HG03460 (cell line): ENCODE measurements around the gene ZNF574.
A peak's percentile ranks its signal among the peaks of the same experiment; 100 is the strongest.
"Not testable (repeated sequence)": the region's sequence is repeated elsewhere in the genome, so short reads cannot be mapped to it uniquely, and the experiment has no call there.

Source experiments
- ATAC-seq: cut with Tn5 transposase; IDR thresholded peaks from one replicate; pipeline ENCODE4 v1.9.1; 2021; ENCODE audit not compliant: unreplicated experiment

The ZNF574 gene

GRCh38 chr19:42075616-42076379, at the start of gene ZNF574:
Gene ZNF574, plus strand, starts transcription at chr19:42076166. Its CDS starts 2,441 bp downstream, at chr19:42078607.
- peak; percentile 91 for ATAC-seq

DNA sequence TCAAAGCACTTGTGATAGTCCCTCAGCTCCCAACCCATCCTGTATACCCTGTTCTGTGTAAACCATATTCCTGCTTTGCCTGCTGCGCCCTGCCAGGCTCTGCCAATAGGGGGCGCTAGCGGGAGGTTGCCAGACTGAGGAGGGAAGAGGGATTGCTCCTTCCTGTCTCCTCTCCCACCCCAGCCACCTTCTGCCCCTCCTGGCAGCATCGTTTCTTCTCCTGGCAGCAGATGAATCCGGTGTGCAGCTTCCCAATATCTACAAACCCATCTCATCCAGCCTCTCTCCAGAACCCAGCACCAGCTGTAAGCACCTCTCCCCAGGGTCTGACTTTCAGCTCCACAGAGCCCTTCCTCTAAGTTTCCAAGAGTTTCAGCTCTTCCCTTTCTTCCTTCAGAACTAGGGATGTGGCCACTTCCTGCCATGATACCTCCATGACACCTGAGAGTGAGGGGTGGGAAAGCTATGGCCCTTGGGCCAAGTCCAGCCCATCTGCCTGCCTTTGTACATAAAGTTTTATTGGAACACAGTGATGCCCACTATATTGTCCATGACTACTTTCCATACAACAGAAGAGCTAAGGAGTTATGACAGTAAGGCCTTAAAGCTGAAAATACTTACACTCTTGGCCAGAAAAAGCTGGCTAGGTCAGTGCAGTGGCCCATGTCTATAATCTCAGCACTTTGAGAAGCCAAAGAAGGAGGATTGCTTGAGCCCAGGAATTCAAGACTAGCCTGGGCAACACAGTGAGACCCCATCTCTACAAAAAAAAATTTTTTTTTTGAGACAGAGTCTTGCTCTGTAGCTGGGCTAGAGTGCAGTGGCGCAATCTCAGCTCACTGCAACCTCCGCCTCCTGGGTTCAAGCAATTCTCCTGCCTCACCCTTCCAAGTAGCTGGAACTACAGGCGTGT, 47.4 kb upstream of the ZNF574 start:
- no peak for ATAC-seq

GRCh38 chr19:42030645-42031440, 45.1 kb upstream of the ZNF574 start:
- ATAC-seq: no peak

GRCh38 chr19:42032431-42032830, 43.5 kb upstream of the ZNF574 start:
- no peak for ATAC-seq

GRCh38 chr19:42033413-42033812, 42.6 kb upstream of the ZNF574 start:
- no peak for ATAC-seq

DNA sequence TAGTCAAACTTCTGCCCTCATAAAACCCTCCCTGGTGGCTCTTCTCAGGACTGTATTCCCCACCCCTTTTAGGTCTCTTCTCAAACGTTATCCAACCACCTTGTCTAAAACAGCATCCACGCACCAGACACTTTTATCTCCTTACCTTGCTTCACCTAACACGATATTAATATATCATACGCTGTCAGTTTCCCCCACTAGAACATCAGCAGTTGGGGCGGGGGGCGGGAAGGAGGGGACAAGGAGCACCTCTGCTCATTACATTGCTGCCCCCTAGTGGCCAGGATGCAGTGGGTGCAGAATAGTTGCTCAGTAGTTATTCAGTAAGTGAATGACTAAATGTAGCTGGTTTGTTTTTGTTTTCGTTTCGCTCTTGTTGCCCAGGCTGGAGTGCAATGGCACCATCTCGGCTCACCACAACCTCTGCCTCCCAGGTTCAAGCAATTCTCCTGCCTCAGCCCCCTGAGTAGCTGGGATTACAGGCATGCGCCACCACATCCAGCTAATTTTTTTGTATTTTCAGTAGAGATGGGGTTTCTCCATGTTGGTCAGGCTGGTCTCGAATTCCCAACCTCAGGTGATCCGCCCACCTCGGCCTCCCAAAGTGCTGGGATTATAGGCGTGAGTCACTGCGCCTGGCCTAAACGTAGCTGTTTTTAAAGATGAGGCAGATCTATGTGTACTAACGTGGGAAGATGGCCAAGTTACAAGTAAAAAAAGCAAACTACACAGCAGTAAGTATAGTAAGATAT, 41.1 kb upstream of the ZNF574 start:
- ATAC-seq: peak; percentile 52

DNA sequence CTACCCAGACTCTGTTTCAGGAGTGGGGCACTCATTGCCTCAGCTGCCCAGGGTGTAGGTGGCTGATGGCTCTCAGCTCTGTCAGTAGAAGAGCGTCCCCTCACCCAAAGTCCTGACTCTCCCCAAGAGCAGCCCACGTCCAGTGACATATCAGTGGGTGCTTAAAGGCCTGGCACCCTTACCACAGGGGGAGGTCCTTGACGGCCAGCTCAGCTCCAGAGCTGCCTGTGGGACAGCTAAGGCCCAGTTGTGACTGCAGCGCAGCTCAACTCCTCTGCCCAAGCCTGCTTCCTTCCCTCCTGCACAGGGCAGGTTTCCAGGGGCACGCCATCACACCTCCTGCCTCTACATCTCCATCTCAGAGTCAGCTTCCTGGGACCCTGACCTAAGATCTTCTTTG, 38.3 kb upstream of the ZNF574 start:
- no peak for ATAC-seq

GRCh38 chr19:42038666-42039065, 37.3 kb upstream of the ZNF574 start:
- ATAC-seq: no peak

GRCh38 chr19:42040031-42040430, 35.9 kb upstream of the ZNF574 start:
- no peak for ATAC-seq

GRCh38 chr19:42040491-42040890, 35.5 kb upstream of the ZNF574 start:
- ATAC-seq: not testable (repeated sequence)

GRCh38 chr19:42042455-42043170, 33.4 kb upstream of the ZNF574 start:
- no peak for ATAC-seq

DNA sequence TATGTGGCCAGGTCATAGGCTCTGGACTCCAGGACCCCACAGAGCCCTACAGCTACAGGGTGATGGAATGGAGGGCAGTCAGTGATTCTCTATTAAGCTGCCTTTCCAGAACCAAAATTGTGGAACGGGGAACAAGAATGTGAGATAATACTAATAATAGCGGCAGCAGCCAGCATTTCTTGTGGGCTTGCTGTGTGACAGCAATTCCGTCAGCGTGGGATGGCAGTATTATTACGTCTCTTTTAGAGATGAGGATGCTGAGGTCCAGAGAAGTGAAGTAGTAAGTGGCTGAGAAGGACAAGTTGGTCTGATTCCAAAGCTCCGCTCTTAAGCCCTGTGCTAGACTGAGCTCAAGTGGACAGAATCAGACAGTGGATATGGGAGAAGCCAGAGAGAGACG, 30.4 kb upstream of the ZNF574 start:
- no peak for ATAC-seq

- ATAC-seq: no peak
These were observed 27.0 kb upstream of the ZNF574 start for GRCh38 chr19:42048992-42049391.

GRCh38 chr19:42051166-42052115, 24.5 kb upstream of the ZNF574 start:
- ATAC-seq: no peak

GRCh38 chr19:42052241-42052863, 23.6 kb upstream of the ZNF574 start:
- ATAC-seq: no peak

DNA sequence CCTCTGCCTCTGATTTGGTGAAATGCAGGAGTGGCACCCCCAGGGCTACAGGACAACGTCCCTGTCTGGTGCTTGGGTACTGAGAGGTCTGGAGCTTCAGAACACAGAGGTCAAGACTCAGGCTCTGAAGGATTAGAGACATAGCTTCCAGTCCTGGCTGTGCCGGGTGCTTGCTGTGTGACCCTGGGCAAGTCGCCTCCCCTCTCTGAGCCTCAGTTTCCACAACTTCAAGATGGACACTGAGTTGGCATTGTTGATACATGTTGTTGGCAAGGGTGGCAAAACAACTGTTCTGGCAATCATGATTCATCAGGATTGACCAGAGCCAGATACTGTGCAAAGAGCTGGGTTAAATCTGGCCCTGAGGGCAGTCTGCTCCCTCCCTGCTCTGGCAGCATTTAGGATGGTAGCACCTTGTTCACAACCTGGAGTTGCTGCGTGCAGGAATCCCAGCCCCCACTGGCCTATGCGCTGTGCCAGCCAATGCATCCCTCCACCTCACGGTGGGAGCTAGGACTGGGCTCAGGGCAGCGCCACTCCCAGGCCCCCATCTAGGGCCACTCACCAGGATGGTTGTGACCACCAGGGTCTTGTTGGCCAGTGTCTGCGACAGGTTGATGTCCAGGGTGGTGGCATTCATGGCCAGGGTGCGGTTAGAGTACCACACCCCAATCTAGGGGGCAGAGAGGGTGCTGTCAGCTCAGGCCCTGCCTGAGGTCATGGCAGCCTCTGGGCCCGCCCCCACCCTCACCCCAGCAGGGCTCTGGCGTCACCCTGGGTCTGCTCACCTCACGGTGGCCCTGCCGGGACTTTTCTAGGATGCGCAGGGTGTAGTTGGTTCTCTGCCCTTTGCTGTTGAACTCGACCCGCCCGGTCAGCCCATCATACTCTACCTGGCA, 22.7 kb upstream of the ZNF574 start:
- ATAC-seq: no peak

- ATAC-seq: no peak
These were observed 21.8 kb upstream of the ZNF574 start for GRCh38 chr19:42054205-42054604.
